Lower leg skin (tissue), 4 donors: ENCODE data around the gene CPZ. TPM values are rescaled to one million over a fixed set of nuclear protein-coding genes. Genes with fewer than 3 reads are reported as not detected.

Experiments used
- DNase-seq, 2 donors: peaks; one replicate each; pipeline ENCODE4 v3.0.0-alpha.2; 2019; ENCODE audit warnings: low spot score in 2 of 2
- H3K4me3 ChIP-seq: fragments of 200-600 bp; sonication (generic); 2 replicates; pipeline ENCODE4 v1.5.1; 2017; ENCODE audit warnings: mild to moderate bottlenecking, low read depth; ENCODE audit not compliant: poor library complexity, severe bottlenecking
- CTCF ChIP-seq, 3 donors: fragments of 450-650 bp; IDR thresholded peaks; one replicate each; pipeline ENCODE4 v1.5.1; 2016; ENCODE audit warnings: antibody characterized with exemption in 3 of 3, mild to moderate bottlenecking in 3 of 3, moderate library complexity in 2 of 3
- POLR2A ChIP-seq, 2 donors: fragments of 450-650 bp; IDR thresholded peaks; one replicate each; pipeline ENCODE4 v1.6.1; 2016 to 2017; ENCODE audit warnings: antibody characterized with exemption in 2 of 2, mild to moderate bottlenecking in 1 of 2, moderate library complexity in 1 of 2
- WGBS, 2 donors: methylation state at CpG; one replicate each; pipeline ENCODE4 v1.1.5; 2018; 5-methylcytosine and 5-hydroxymethylcytosine counted together
- intact Hi-C: fragments of 100-400 bp; cut with DNase I; formaldehyde crosslinking; loops from one replicate; pipeline ENCODE4 v1.15.0; 2023; ENCODE audit warnings: low total_unique reads
- total RNA-seq, 4 donors: library from RNA; depleted of rRNA; stranded (reverse); fragments of >200 nt; gene quantifications; one replicate each; pipeline ENCODE4 v1.1.0, GENCODE V29; 2016

The CPZ gene
- total RNA-seq, 4 donors from 2014 or later, result 0.91 to 10.2 TPM; not detected in 2

- no peak overlapping the region for H3K4me3 ChIP-seq
- intact Hi-C loops, result no loop called here
- TF ChIP-seq CTCF (IDR thresholded peaks at IDR 0.05), result no peak
- TF ChIP-seq POLR2A (IDR thresholded peaks at IDR 0.05), result no peak
- peak in 1 of 2 donors; percentile 78 for DNase-seq
- 73 to 79% methylated on average over 11 of the region's 11 CpGs for WGBS, 2 donors
These were observed 65.0 kb downstream of the CPZ start for GRCh38 chr4:8657381-8658088.

- DNase-seq, result no peak
- TF ChIP-seq CTCF (IDR thresholded peaks at IDR 0.05), result no peak
- no peak for TF ChIP-seq POLR2A (IDR thresholded peaks at IDR 0.05)
- H3K4me3 ChIP-seq, result no peak overlapping the region
- 83 to 88% methylated on average over 9 of the region's 9 CpGs for WGBS, 2 donors
- intact Hi-C loops, result no loop called here
These were observed 70.2 kb downstream of the CPZ start for GRCh38 chr4:8662776-8663175.

- no peak for TF ChIP-seq CTCF (IDR thresholded peaks at IDR 0.05)
- no peak for TF ChIP-seq POLR2A (IDR thresholded peaks at IDR 0.05)
- H3K4me3 ChIP-seq, result no peak overlapping the region
- intact Hi-C loops, result no loop called here
- DNase-seq, result no peak
- WGBS, 2 donors, result 62 to 71% methylated on average over 18 of the region's 18 CpGs
These were observed 71.7 kb downstream of the CPZ start for GRCh38 chr4:8664031-8664805.

GRCh38 chr4:8664976-8665375, 72.4 kb downstream of the CPZ start:
- no peak for DNase-seq
- WGBS, 2 donors, result 61 to 71% methylated on average over 8 of the region's 8 CpGs
- intact Hi-C loops, result no loop called here
- TF ChIP-seq CTCF (IDR thresholded peaks at IDR 0.05) (no peak), POLR2A (IDR thresholded peaks at IDR 0.05) (no peak)
- H3K4me3 ChIP-seq, result no peak overlapping the region

GRCh38 chr4:8665406-8666360, 73.1 kb downstream of the CPZ start:
- 70 to 71% methylated on average over 17 to 19 of the region's 19 CpGs for WGBS, 2 donors
- no peak for DNase-seq
- TF ChIP-seq POLR2A (IDR thresholded peaks at IDR 0.05) (no peak), CTCF (IDR thresholded peaks at IDR 0.05) (no peak)
- H3K4me3 ChIP-seq, result no peak overlapping the region
- intact Hi-C loops, result no loop called here
